Fibroblast of lung (primary cell): Measurements from ENCODE around the gene TAP1. TPM values are rescaled to one million over a fixed set of nuclear protein-coding genes. Genes with fewer than 3 reads are reported as not detected.

Experiments
- DNase-seq, 2 donors: peaks; one replicate each; pipeline versions ENCODE4 v3.0.0 to v3.0.0-alpha.2; 2010; ENCODE audit warnings: low read depth in 2 of 2
- H2AFZ ChIP-seq: 2 replicates; pipeline ENCODE4 v1.5.1; 2012; ENCODE audit warnings: low read length, control low read depth, inconsistent platforms
- H3K27ac ChIP-seq: 2 replicates; pipeline ENCODE4 v1.5.1; 2011; ENCODE audit warnings: low read length, control low read depth; ENCODE audit not compliant: insufficient read depth
- H3K27me3 ChIP-seq: 2 replicates; pipeline ENCODE4 v1.5.1; 2011; ENCODE audit warnings: mild to moderate bottlenecking, low read length; ENCODE audit not compliant: control insufficient read depth, insufficient read depth
- H3K36me3 ChIP-seq: 2 replicates; pipeline ENCODE4 v1.5.1; 2011; ENCODE audit warnings: low read length; ENCODE audit not compliant: control insufficient read depth, insufficient read depth
- H3K4me1 ChIP-seq: 2 replicates; pipeline ENCODE4 v1.5.1; 2011; ENCODE audit warnings: low read length; ENCODE audit not compliant: control insufficient read depth, insufficient read depth; ENCODE audit errors: extremely low read depth
- H3K4me2 ChIP-seq: 2 replicates; pipeline ENCODE4 v1.5.1; 2011; ENCODE audit warnings: low read length, control low read depth; ENCODE audit not compliant: insufficient read depth; ENCODE audit errors: extremely low read depth
- H3K4me3 ChIP-seq, 4 experiments: fragments of 200-600 bp in 1 of 4; sonication (generic) in 1 of 4; replicated peaks in 1 of 4; 2 replicates each; pipeline ENCODE4 v1.5.1; 2011 to 2016; ENCODE audit warnings: low read length in 4 of 4, low read depth in 3 of 4, mild to moderate bottlenecking in 3 of 4, control low read depth in 2 of 4, inconsistent platforms in 1 of 4, mixed read lengths in 1 of 4; ENCODE audit not compliant: insufficient read depth in 1 of 4; ENCODE audit errors: control extremely low read depth in 1 of 4
- H3K79me2 ChIP-seq: 2 replicates; pipeline ENCODE4 v1.5.1; 2012; ENCODE audit warnings: mild to moderate bottlenecking, low read length, inconsistent platforms; ENCODE audit not compliant: control insufficient read depth, insufficient read depth
- H3K9ac ChIP-seq: 2 replicates; pipeline ENCODE4 v1.5.1; 2011; ENCODE audit warnings: mild to moderate bottlenecking, low read length, control low read depth; ENCODE audit not compliant: insufficient read depth
- H3K9me3 ChIP-seq: 2 replicates; pipeline ENCODE4 v1.5.1; 2012; ENCODE audit warnings: low read depth, low read length; ENCODE audit not compliant: control insufficient read depth, insufficient read depth
- H4K20me1 ChIP-seq: 2 replicates; pipeline ENCODE4 v1.5.1; 2011; ENCODE audit warnings: low read length; ENCODE audit not compliant: control insufficient read depth, insufficient read depth; ENCODE audit errors: extremely low read depth
- CTCF ChIP-seq, 2 donors: IDR thresholded peaks in 1 of 2; conservative IDR thresholded peaks in 1 of 2; 1 replicate in 1 of 2; 2 replicates in 1 of 2; pipeline ENCODE4 v1.5.1; 2011 to 2012; ENCODE audit warnings: low read length in 2 of 2, control low read depth in 1 of 2, inconsistent platforms in 1 of 2, low read depth in 1 of 2, mild to moderate bottlenecking in 1 of 2
- EZH2 ChIP-seq: IDR thresholded peaks from 2 replicates; pipeline ENCODE4 v1.5.1; 2012; ENCODE audit warnings: low read length, control low read depth, mild to moderate bottlenecking; ENCODE audit errors: missing control alignments
- polyA plus RNA-seq, 2 donors: library from polyadenylated mRNA; depleted of rRNA in 1 of 2; stranded (reverse) in 1 of 2; unstranded in 1 of 2; fragments of >200 nt; gene quantifications; 2 replicates each; pipeline ENCODE4 v1.2.1, GENCODE V29; 2011 to 2012; ENCODE audit warnings: missing spikeins in 1 of 2
- total RNA-seq: library from RNA; depleted of rRNA; stranded (reverse); fragments of >200 nt; gene quantifications from 2 replicates; pipeline ENCODE4 v1.2.1, GENCODE V29; 2014

Gene TAP1
- total and polyA plus RNA-seq, 2 donors (not counting 1 experiment from before 2014, with no cell fraction given), result 31.4 to 107 TPM

GRCh38 chr6:32865724-32866443 lies 12.4 kb upstream of the TAP1 start:
- no peak overlapping the region for H3K27ac ChIP-seq
- no peaks in the 10 kb centered on the region for H4K20me1 ChIP-seq
- peaks cover 6% of the 10 kb centered on the region for H3K27me3 ChIP-seq
- H3K4me1 ChIP-seq, result no peaks in the 10 kb centered on the region
- no peaks in the 10 kb centered on the region for H3K9me3 ChIP-seq
- H3K4me3 ChIP-seq, result no peak overlapping the region
- H2AFZ ChIP-seq, result no peak overlapping the region
- H3K79me2 ChIP-seq, result no peaks in the 10 kb centered on the region
- H3K4me2 ChIP-seq, result no peak overlapping the region
- no peaks in the 10 kb centered on the region for H3K36me3 ChIP-seq
- no peak overlapping the region for H3K9ac ChIP-seq
- no peak for DNase-seq
- no peak for TF ChIP-seq CTCF (conservative IDR thresholded peaks at IDR 0.05 in 1 of 2, IDR thresholded peaks at IDR 0.05 in 1 of 2; ENCODE audit: low read depth in 1 of 2, low read length in 2 of 2)
- no peak for TF ChIP-seq EZH2

DNA sequence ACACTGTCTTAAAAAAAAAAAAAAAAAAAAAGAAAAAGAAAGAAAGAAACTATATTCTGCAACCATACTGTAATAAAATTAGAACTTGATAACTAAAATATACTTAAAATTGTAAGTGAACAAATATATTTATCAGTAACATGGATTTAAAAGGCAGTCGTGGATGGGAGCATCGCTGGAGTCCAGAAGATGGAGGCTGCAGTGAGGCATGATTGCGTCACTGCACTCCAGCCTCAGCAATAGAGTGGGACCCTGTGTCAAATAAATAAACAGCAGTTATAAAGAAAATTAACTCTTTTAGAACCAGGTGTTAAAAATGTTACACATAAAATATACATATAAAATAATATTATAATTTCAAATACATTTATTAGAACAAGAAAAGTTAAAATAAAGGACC lies 9.2 kb upstream of the TAP1 start:
- H3K36me3 ChIP-seq, result no peaks in the 10 kb centered on the region
- no peak for DNase-seq
- no peak overlapping the region for H3K27ac ChIP-seq
- no peaks in the 10 kb centered on the region for H3K79me2 ChIP-seq
- H3K9me3 ChIP-seq, result no peaks in the 10 kb centered on the region
- TF ChIP-seq EZH2 (no peak), CTCF (conservative IDR thresholded peaks at IDR 0.05 in 1 of 2, IDR thresholded peaks at IDR 0.05 in 1 of 2; ENCODE audit: low read depth in 1 of 2, low read length in 2 of 2) (no peak)
- no peaks in the 10 kb centered on the region for H3K4me1 ChIP-seq
- no peaks in the 10 kb centered on the region for H4K20me1 ChIP-seq
- H3K4me2 ChIP-seq, result no peak overlapping the region
- no peak overlapping the region for H3K9ac ChIP-seq
- no peak overlapping the region for H3K4me3 ChIP-seq
- H2AFZ ChIP-seq, result no peak overlapping the region
- no peaks in the 10 kb centered on the region for H3K27me3 ChIP-seq

GRCh38 chr6:32860674-32861073 lies 7.2 kb upstream of the TAP1 start:
- Histone ChIP-seq H3K27me3 (no peaks in the 10 kb centered on the region), H3K36me3 (no peaks in the 10 kb centered on the region), H3K4me2 (no peak overlapping the region), H4K20me1 (no peaks in the 10 kb centered on the region), H2AFZ (no peak overlapping the region), H3K9ac (no peak overlapping the region), H3K79me2 (no peaks in the 10 kb centered on the region), H3K27ac (no peak overlapping the region), H3K9me3 (no peaks in the 10 kb centered on the region), H3K4me3 (no peak overlapping the region), H3K4me1 (no peaks in the 10 kb centered on the region)
- no peak for DNase-seq
- no peak for TF ChIP-seq CTCF (conservative IDR thresholded peaks at IDR 0.05 in 1 of 2, IDR thresholded peaks at IDR 0.05 in 1 of 2; ENCODE audit: low read depth in 1 of 2, low read length in 2 of 2)
- TF ChIP-seq EZH2, result no peak
